Measurements from ENCODE around the gene GIGYF2.

GIGYF2 gene

GRCh38 chr2:232888099-232888836 lies 191.1 kb downstream of the GIGYF2 start:
- DNase-seq (ENCODE audit: extremely low read depth, insufficient read length): no peak
- Histone ChIP-seq H3K4me3 (replicated peaks; ENCODE audit: low read depth, low read length) (no peak overlapping the region), H3K27me3 (replicated peaks; ENCODE audit: control insufficient read depth, insufficient read depth, low read length) (no peaks in the 10 kb centered on the region; the same call in 1 of the 2 replicates), H3K36me3 (ENCODE audit: control insufficient read depth, insufficient read depth, low read length) (no peaks in the 10 kb centered on the region)
- no peak for TF ChIP-seq CTCF (IDR thresholded peaks at IDR 0.05; ENCODE audit: insufficient read depth, low read length, poor library complexity, severe bottlenecking)

- no peak overlapping the region for H3K4me3 ChIP-seq (replicated peaks; ENCODE audit: low read depth, low read length)
- H3K27me3 ChIP-seq (replicated peaks; ENCODE audit: control insufficient read depth, insufficient read depth, low read length): no peaks in the 10 kb centered on the region; the same call in 1 of the 2 replicates
- TF ChIP-seq CTCF (IDR thresholded peaks at IDR 0.05; ENCODE audit: insufficient read depth, low read length, poor library complexity, severe bottlenecking): no peak
- no peak for DNase-seq (ENCODE audit: extremely low read depth, insufficient read length)
- H3K36me3 ChIP-seq (ENCODE audit: control insufficient read depth, insufficient read depth, low read length): no peaks in the 10 kb centered on the region
Measured at GRCh38 chr2:232888839-232889529, 191.9 kb downstream of the GIGYF2 start.

GRCh38 chr2:232889876-232890401 lies 192.8 kb downstream of the GIGYF2 start:
- Histone ChIP-seq H3K4me3 (replicated peaks; ENCODE audit: low read depth, low read length) (no peak overlapping the region), H3K27me3 (replicated peaks; ENCODE audit: control insufficient read depth, insufficient read depth, low read length) (no peaks in the 10 kb centered on the region; the same call in 1 of the 2 replicates), H3K36me3 (ENCODE audit: control insufficient read depth, insufficient read depth, low read length) (no peaks in the 10 kb centered on the region)
- no peak for DNase-seq (ENCODE audit: extremely low read depth, insufficient read length)
- TF ChIP-seq CTCF (IDR thresholded peaks at IDR 0.05; ENCODE audit: insufficient read depth, low read length, poor library complexity, severe bottlenecking): no peak

- H3K4me3 ChIP-seq (replicated peaks; ENCODE audit: low read depth, low read length): no peak overlapping the region
- H3K27me3 ChIP-seq (replicated peaks; ENCODE audit: control insufficient read depth, insufficient read depth, low read length): no peaks in the 10 kb centered on the region; the same call in 1 of the 2 replicates
- no peaks in the 10 kb centered on the region for H3K36me3 ChIP-seq (ENCODE audit: control insufficient read depth, insufficient read depth, low read length)
- no peak for TF ChIP-seq CTCF (IDR thresholded peaks at IDR 0.05; ENCODE audit: insufficient read depth, low read length, poor library complexity, severe bottlenecking)
- no peak for DNase-seq (ENCODE audit: extremely low read depth, insufficient read length)
Measured at GRCh38 chr2:232890536-232890895, 193.4 kb downstream of the GIGYF2 start.

- Histone ChIP-seq H3K4me3 (replicated peaks; ENCODE audit: low read depth, low read length) (no peak overlapping the region), H3K36me3 (ENCODE audit: control insufficient read depth, insufficient read depth, low read length) (no peaks in the 10 kb centered on the region), H3K27me3 (replicated peaks; ENCODE audit: control insufficient read depth, insufficient read depth, low read length) (no peaks in the 10 kb centered on the region; the same call in 1 of the 2 replicates)
- DNase-seq (ENCODE audit: extremely low read depth, insufficient read length): no peak
- no peak for TF ChIP-seq CTCF (IDR thresholded peaks at IDR 0.05; ENCODE audit: insufficient read depth, low read length, poor library complexity, severe bottlenecking)
Measured at GRCh38 chr2:232890896-232891601, 193.9 kb downstream of the GIGYF2 start.

All from GM06990 (cell line).